GM19395 (cell line): ENCODE measurements around the gene ETV5.

ENCODE experiments used
- ATAC-seq: cut with Tn5 transposase; IDR thresholded peaks from one replicate; pipeline ENCODE4 v1.9.1; 2021; ENCODE audit warnings: mild to moderate bottlenecking, moderate library complexity; ENCODE audit not compliant: unreplicated experiment

The ETV5 gene

DNA sequence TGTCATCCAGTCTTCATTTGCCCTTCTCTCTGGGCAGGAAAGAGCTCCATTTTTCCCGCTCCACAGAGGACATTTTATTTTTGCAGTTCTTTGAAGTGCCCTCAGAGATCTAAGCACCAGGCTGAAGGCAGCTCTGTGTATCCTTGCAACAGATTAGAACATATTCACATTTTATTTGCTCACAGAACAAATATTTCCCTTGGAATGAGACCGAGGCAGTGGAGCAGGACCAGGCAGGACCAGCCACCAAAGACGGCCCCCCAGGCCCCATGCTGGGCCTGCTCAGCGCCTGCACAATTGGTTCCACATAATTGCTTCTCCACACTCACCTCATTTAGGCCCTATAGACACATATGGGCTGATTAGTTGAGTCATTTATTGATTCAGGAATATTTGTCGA, 15.7 kb upstream of the ETV5 start:
- no peak for ATAC-seq

DNA sequence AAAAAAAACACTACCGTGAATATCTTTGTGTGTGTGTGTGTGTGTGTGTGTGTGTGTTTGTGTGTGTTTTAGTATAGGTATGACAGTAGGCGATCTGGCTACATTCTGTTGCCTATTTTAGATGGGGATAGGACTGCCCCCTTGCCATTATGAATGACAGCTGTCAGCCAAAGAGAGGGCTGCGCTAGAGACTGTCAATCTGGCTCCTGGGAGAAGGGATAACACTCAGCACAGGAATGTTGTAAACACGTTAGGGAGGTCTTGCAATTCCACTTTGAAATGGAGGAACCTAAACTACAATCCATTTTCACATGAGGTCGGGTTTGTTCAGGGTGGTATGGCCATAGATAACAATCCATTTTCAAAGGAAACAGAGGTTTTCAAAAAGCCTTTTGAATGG, 14.1 kb upstream of the ETV5 start:
- ATAC-seq: no peak

DNA sequence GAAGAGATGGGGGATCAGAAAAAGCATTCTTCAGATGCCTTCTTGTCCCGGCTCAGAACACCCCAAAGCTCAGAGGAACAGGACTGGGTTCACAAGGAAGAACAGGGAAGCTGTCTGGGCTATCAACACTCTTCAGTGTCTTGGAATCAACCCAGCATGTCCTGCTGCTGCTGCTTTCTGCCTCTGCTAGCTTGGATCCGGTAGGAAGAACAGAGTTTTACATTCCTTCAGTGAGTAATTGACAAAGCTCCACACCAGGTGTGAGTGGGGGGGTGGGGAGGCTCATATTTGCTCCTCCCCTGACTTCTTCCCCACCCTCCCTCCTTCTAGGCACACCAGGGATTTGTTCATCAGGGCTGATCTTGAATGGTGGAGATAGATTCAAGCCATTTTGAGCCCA, 13.1 kb upstream of the ETV5 start:
- no peak for ATAC-seq

DNA sequence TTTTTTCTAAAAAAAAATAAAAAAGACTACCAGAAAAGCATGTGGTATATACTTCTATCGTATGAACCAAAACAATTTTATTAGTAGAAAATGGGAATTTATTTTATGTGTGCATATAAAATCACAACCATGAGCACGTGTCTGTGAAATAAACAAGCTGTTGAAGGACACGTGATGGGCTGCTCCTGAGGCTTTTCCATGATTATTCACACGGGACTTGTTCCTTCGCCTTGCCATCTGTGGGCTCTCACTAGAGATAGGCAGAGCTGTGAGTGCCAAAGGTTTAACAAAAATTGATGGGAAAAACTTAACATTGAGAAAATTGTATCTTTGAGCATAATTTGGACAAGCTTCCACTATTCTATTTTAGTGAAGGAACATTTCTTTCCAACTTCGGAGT, 12.4 kb upstream of the ETV5 start:
- no peak for ATAC-seq

DNA sequence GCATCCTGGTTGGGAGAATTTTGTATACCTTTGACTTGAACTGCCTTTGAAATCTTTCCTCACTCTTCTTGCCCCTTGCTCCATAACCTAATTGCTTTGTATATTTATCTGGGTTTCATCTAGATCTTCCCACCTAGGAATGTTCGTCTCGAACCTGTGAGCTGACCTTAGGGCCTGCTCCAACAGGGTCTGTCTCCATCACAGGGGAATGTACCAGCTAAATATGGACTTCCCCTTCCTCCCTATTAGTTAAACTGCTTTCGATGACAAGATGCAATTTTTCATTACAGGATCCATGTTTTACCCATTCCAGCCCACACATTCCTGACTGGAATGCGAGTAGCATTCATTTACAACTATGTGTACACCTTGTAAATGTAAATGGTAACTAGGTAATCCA, 10.6 kb upstream of the ETV5 start:
- ATAC-seq: no peak

DNA sequence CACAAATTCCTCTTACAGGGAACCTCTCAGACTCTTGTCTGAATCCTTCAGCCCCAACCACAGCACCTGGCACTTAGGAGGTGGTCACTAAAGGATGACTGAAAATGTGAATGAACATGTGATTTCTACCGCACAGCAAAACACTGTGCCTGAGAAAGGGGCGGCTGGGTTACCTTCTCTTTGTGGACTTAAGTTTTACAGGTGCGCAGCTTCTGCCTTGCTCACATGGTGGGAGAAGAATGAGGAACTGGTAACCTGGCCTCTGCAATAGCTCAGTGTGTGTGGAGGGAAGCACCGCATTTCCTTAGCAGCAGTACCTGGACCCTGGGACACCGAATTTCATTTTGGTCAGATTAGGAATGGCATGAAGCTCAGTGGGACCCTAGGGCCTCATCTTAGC, 9.8 kb upstream of the ETV5 start:
- ATAC-seq: no peak

DNA sequence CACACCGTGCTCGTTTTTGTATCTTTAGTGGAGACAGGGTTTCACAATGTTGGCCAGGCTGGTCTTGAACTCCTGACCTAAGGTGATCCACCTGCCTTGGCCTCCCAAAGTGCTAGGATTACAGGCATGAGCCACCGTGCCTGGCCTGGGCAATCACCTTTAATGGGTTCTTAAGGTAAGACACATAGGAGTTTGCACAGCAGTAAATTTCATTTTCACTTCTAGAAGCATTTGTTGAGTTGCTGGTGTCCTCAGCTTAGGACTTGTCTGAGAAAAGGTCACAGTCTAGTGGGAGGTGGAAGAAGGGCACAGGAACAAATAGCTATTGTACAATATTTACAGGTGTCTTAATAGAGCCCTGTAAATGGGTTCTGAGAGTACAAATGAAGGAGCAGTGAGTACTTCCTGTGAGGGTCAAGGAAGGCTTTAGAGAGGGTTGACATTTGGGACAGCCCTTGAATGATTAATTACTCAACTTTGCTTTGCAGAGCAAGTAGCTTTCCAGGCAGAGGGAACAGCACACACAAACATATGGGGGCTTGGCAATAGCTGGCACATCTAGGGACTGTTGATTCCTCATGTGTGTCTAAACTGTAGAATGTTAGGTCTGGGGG, 8.7 kb upstream of the ETV5 start:
- ATAC-seq: no peak

DNA sequence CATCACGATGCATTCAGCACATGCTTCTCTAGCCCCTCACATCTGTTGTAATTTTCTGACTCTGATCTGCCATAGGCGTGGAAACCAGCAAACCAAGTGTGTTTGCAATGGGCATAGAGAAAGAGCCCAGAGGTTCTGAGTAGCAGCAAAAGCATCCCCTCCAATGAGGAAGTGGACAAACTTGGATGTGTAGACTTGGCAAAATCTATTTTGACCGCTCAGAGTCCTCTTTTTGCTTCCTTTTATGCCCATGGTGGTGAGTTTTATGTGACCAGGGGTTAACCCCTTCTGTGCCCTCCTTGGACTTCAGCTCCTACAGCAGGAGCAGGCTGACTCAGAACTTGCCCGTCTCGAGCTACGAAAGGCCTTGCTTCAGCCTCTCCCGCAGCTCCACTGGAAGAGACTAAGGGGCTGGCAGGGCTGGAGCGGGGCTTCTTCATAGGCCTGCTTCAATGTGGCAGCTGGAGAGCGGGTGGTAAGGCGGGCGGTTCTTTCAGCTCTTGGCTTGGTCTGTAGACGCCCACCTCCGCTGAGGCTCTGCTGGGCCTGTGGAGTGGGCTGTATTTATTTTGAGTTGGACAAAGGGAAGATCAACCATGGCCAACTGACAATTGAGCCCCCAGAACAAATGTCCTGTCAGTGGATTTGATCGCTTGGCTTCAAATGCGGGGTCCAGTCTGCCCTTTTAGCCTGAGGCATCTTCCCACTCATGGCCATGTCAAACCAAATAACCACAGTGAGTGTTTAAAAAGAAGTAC, 6.5 kb upstream of the ETV5 start:
- no peak for ATAC-seq

DNA sequence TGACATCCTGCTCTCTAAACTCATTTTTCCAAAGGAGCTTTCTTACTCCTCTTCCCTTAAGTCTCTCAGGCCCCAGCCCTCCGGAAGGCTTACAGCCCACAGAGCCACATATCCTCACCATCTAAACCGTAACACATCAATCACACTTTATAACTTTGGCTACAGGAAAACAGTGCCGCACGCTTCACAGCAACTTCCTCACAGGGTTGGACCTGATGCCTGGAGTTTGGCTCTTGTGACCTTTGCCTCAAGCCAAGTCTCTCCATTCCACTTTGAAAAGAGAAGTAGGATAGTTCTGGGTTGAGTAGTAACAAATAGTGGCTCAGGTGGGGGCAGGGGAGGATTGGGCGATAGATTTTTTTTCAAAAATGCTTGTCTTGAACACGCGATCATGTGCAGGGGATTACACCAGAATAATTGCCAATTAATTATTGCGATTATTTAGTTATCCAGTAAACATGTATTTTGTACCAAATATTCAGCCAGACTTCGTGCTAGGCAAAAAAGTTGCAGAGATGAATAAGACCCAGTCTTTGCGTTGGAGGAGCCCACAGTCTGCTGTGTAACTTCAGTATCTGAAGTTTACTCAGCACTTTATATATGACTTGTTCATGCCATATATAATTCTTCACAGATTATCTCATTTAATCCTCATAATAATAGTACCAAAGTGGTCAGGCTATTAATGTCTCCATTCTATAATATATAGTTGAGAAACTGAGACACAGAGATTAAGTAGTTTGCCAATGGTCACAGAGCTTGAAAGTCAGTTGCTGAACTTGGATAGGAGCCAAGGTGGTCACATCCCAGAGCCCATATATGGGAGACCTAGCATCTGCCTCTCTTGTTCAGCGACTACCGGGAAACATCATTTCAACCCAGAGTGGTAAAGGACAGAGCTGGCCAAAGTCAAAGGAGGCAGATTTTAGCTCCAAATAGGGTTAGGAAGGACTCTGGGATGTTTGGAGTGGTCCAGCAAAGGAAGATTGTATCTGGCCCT, 2.4 kb upstream of the ETV5 start:
- ATAC-seq: no peak

DNA sequence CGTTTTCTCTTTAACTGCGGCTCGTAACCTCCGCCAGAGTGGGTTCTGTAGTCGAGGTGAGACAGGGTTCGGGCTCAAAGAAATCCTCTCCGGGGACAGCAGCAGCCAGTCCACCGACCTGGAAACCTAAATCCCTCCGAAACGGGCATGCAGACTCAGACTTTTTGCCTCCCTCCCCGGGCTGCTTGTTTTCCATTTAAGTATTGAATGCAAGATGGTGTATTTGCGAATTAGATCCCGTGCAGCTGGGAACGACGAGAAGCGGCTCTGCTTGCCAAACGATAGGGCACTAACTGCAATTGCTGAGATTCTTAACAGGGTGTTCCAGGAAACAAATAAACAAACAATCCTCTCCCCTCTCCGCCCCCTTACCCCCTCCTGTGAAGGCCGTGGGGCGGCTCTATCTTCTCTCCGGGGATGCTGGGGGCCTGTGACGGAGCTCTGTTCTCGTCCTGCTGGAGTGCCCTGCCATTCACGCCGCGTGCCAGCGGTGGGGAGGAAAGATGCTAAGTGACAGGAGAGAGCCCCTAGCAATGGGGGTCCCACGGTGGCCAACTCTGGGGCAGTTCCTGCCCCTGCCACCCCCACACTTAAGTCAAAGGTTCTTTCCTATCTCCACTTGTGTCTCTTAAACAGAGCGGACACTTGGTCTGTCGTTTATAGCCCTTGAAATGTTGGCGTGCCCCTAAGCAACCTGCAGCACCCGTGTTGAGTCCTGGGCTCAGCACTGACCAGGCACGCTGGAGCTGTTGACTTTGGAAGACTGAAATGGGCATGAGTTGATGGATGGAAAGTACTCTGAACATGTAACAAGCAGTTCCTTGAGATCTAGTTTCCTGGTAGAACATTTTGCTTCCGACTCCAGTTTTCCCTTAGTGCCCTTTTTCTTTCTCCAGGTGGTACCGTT, 1.3 kb upstream of the ETV5 start:
- no peak for ATAC-seq

DNA sequence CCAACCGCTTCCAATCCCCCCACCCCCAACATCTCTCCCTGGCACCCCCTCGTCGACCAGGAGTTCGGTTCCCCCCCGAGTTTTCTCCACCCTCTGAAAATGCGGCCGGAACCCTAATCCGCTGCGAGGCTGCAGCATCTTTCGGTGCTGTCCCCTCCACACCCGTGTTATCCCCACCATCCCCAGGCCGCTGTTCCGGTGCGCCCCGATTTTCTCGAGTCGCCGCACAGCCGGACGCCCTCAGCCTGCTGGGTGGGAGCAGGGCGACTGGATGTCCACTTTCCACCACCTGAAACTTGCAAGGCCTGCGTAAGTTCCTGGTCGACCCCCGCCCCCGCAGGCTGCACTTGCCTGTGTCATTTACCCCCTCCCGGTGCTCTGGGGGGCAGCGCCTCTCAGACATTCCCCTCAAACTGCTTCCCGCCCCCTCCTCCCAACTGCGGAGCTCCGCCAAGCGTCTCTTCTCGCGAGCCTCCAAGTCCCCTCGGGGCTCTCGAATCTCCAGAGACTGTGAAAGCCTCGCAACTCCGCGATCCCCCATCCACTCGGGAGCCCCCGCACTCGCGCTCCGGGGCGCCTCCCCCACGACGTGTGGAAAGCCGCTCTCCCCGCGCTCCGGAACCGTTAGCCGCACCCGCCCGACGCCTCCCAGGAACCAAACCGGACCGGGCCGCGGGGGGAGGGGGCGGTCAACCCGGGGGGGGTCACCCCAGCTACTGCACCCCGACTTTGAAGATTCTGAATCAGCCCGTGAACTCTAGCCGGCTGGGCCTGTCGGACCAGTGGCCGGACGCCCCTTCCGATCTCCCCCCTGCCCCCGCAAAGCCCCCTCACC, 566 bp downstream of the ETV5 start:
- no peak for ATAC-seq

DNA sequence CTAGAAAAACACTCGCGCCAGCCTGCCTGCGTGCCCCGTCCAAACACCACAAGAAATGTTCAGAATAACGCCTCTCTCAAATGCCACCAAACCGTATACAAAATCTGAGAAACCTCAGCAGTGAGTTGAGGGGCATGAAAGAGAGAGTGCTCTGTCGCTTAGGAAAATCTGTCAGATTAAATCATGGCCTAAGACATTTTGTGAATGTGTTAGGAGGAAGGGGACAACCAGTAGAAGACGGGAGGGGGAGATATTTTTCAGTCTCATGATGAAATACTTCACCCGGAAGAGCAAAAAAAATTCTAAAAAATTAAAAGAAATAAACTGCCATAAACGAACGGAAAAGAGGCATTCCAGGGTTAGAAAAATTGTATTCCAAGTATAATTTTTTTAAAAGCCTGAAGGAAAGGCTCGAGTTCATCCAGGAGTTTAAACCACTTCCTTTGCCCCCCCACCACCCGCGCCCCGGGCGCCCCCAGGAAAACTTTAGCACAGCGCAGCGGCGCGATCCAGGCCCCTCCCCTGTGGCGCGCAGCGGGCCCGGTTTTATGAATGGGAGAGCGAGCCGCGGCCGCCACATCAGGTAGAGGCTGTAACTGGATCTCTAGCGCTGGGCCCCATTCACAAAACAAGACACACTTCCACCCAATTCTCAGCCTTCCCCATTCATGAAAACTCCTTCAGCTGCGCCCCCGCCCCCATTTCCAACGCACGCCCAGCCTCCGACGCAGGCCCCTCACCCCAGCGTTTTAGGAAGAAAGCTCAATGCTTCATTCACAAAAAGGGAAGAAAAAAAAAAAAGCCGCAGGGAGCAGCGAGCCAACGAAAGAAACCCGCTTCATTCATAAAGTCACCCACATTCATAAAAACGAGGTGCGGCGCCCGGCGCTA, 1.4 kb downstream of the ETV5 start:
- no peak for ATAC-seq

DNA sequence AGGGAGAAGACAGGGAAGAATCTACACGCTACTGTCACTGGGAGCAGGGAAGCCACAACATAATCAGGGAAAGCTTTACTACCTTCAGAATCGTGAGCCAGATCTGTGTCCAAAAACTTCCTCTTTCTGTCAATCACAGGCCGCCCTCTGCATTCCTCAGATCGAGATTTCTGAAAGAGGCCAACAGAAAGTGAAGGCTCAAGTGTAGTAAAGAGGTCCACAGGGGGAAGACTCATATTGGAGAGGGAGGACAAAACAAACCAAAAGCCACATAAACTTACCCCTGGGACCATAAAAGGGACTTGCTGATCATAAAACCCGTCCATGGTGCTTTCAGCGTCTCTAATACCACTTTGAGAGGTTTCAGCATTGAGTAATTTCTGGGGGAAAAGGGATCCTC, 3.3 kb downstream of the ETV5 start:
- no peak for ATAC-seq

DNA sequence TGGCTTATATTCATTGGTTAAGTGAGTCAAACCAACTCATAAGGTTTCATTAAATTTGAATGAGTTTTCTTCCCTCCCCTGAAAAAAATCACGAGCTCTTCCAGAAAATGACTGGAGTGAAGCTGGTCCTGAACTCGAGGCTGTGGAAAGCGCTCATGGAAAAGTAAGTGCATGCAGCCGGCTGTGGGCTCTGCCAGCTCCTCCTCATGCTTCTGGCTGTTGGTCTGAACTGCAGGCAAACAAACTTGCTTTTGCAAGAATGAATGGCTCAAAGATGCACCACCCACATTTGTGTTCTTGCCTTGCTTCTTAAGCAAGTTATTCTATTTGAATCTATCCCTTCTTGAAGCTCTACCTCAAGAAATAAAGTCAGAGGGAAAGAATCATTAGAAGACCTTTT, 6.2 kb downstream of the ETV5 start:
- no peak for ATAC-seq

DNA sequence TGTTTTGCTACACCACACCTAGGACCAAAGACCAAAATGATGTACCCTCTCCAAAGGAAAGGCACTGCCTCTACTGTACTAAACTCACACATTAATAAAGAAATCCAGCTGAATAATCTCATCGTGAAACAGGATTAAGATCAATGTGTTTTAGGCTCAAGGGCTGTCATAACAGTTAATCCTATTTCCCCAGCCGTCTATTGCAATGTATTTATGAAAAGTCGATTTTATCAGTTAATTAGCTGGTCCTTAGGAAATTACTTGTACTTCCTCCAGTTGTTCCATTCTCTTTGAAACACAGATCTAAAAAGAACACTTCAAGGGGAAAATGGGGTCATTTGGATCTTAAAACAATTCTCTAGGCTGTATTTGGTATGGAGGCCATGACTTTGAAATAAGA, 8.5 kb downstream of the ETV5 start:
- ATAC-seq: no peak

DNA sequence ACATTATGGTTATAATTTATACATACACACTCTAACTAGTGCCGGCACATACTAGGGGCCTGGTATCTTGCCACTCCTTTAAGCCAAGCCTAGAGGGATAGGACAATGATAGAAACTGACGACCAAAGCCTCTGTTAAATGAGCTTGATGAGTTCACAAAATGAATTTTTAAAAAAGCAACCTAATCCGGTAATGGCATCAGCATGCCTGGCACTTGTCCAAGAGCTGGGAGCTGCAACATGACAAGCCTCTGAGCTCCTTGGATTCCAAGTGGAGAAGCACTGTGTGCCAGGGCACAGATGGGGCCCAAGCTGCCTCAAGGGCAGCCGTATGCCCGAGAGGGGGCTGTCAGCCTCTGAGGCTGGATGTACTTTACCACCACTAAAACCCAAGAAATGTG, 9.7 kb downstream of the ETV5 start:
- ATAC-seq: no peak

DNA sequence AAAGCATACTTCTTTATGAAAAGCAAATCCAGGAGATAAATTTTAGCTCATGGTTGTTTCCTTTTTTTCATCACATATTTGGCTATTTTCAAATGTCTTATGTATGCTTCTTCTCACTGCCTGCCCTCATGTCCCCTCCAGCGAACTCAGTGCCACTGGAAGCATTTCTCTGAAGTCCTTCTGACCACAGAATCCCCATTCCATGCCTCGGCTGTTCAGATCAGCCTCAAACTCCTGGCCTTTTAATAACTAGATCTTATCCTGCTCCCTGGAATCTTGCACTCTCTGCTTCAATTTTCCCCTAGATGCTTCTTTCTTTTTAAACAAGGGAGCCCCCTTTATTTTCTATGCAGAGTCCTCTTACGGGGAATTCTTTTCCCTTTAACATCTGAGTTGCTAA, 10.1 kb downstream of the ETV5 start:
- no peak for ATAC-seq

DNA sequence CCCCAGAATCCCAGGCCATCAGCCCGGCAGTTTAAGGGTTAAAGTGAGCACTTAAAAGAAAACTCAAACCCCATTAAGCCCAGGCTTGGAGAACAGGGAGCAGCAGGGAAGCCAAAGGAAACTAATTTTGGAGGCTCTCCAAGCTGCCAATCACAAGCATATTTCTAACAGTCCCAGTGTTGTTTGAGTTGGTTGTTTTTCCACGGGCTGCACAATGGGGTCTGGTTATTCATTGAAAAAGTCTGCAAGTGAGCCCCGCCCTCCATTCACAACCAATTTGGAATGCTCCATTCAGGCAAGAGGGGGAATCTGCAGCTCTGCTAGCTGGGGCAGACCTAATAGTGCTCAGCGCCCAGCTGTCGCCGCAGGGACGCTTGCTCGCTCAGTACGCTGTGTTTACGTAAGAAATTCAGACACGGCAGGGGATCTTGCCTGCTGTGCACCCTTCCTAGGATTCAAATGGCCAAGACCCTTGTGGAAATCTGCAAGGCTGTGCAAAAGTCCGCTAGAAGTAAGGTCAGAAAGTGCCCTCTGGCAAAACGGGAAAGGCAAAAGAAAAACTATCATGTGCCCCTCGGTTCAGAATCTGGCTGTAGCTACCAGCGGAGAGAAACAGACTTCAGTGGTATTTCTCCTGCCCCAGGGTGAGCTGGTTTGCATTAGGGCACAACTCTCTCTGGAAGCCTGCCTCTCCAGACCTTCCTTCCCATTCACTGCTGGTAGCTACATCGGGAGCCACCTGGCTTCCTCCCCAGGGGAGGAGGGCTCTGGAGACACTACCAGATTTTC, 11.0 kb downstream of the ETV5 start:
- ATAC-seq: no peak
